Activated naive CD4-positive, alpha-beta T cell treated with anti-CD3 and anti-CD28 coated beads for 36 hours (primary cell): ENCODE data around the gene SNRNP27. TPM values are rescaled to one million over a fixed set of nuclear protein-coding genes. Genes with fewer than 3 reads are reported as not detected.
"Not testable (repeated sequence)": the region's sequence is repeated elsewhere in the genome, so short reads cannot be mapped to it uniquely, and the experiment has no call there.

ENCODE experiments used
- CTCF ChIA-PET: fragments of 350-600 bp; sonication (Branson Sonifier 250); formaldehyde crosslinking; loops from one replicate; lab custom pipeline; 2021; ENCODE audit warnings: antibody characterized with exemption; lab: Charles Lee
- DNase-seq: peaks from one replicate; pipeline ENCODE4 v3.0.0-alpha.2; 2020
- H3K27ac Mint-ChIP-seq: one replicate; pipeline ENCODE4 v1.8.0; 2021; ENCODE audit warnings: mild to moderate bottlenecking, mixed read lengths
- H3K27me3 Mint-ChIP-seq: one replicate; pipeline ENCODE4 v1.8.0; 2021; ENCODE audit warnings: low read depth, mixed read lengths
- H3K36me3 Mint-ChIP-seq: one replicate; pipeline ENCODE4 v1.8.0; 2021; ENCODE audit warnings: low read depth, mixed read lengths
- H3K4me1 Mint-ChIP-seq: one replicate; pipeline ENCODE4 v1.8.0; 2021; ENCODE audit warnings: low read depth, mixed read lengths
- H3K4me3 Mint-ChIP-seq: one replicate; pipeline ENCODE4 v1.8.0; 2021; ENCODE audit warnings: mild to moderate bottlenecking, moderate library complexity, mixed read lengths
- H3K9me3 Mint-ChIP-seq: one replicate; pipeline ENCODE4 v1.8.0; 2021; ENCODE audit warnings: mixed read lengths
- intact Hi-C: fragments of 100-400 bp; cut with micrococcal nuclease; formaldehyde crosslinking; loops from one replicate; pipeline ENCODE4 v1.15.1; 2023
- total RNA-seq, 2 experiments: library from RNA; stranded (reverse); gene quantifications; one replicate each; pipeline ENCODE4 v1.2.3, GENCODE V29; 2021

Gene SNRNP27
- total RNA-seq, 2 experiments from 2014 or later, result 56.7 to 64.6 TPM

- peak overlapping the region; percentile 98 for H3K4me3 Mint-ChIP-seq
- DNase-seq, result peak; percentile 11
- H3K27me3 Mint-ChIP-seq, H3K9me3 Mint-ChIP-seq: not testable (repeated sequence)
- CTCF ChIA-PET, result interaction anchor here (1.0 to 3.0 kb wide), 4 partner anchors 10 to 168 kb away, joined by 3 to 14 read pairs (median 4); no protein-coding TSS in a partner anchor
- H3K27ac Mint-ChIP-seq, result peak overlapping the region; percentile 97
- H3K36me3 Mint-ChIP-seq, result peaks cover 12% of the 10 kb centered on the region
- H3K4me1 Mint-ChIP-seq, result peaks cover 37% of the 10 kb centered on the region
- intact Hi-C loops, result loop anchor here (1.0 to 5.0 kb wide), 6 partner anchors 21 to 354 kb away; partner anchors contain the start of genes AAK1, ANXA4, C2orf42 and GMCL1
Measured at GRCh38 chr2:69892838-69893424, 825 bp upstream of the SNRNP27 start.

GRCh38 chr2:69894737-69895136 is 981 bp downstream of the SNRNP27 start:
- intact Hi-C loops, result loop anchor here (5.0 kb wide), 3 partner anchors 152 to 353 kb away; partner anchors contain the start of genes AAK1, ANXA4 and TIA1
- peaks cover 19% of the 10 kb centered on the region for H3K36me3 Mint-ChIP-seq
- H3K4me1 Mint-ChIP-seq, result peaks cover 45% of the 10 kb centered on the region
- H3K27me3 Mint-ChIP-seq, H3K9me3 Mint-ChIP-seq, DNase-seq: not testable (repeated sequence)
- H3K27ac Mint-ChIP-seq, result peak overlapping the region; percentile 97
- CTCF ChIA-PET, result interaction anchor here (0.6 to 3.0 kb wide), 3 partner anchors 18 to 170 kb away, joined by 3 to 14 read pairs (median 4); no protein-coding TSS in a partner anchor
- H3K4me3 Mint-ChIP-seq, result peak overlapping the region; percentile 98

GRCh38 chr2:69902213-69902922 is 8.6 kb downstream of the SNRNP27 start:
- intact Hi-C loops, result no loop called here
- DNase-seq, result peak; percentile 24
- Mint-ChIP-seq H3K4me1 (peaks cover 47% of the 10 kb centered on the region), H3K27me3 (no peaks in the 10 kb centered on the region), H3K4me3 (peak overlapping the region; percentile 81), H3K27ac (peak overlapping the region; percentile 82), H3K9me3 (no peaks in the 10 kb centered on the region), H3K36me3 (peaks cover 33% of the 10 kb centered on the region)
- CTCF ChIA-PET, result interaction anchor here (0.7 to 1.5 kb wide), 7 partner anchors 10 to 401 kb away, joined by 3 to 8 read pairs (median 3); no protein-coding TSS in a partner anchor

GRCh38 chr2:69907216-69907615 is 13.5 kb downstream of the SNRNP27 start:
- H3K9me3 Mint-ChIP-seq, result no peaks in the 10 kb centered on the region
- DNase-seq, result no peak
- no peak overlapping the region for H3K27ac Mint-ChIP-seq
- CTCF ChIA-PET, result interaction anchor here (0.6 kb wide), 1 partner anchor 284 kb away, joined by 3 read pairs; the partner anchor contains the start of gene C2orf42
- intact Hi-C loops, result no loop called here
- no peak overlapping the region for H3K4me3 Mint-ChIP-seq
- H3K4me1 Mint-ChIP-seq, result peaks cover 18% of the 10 kb centered on the region
- peaks cover 10% of the 10 kb centered on the region for H3K36me3 Mint-ChIP-seq
- H3K27me3 Mint-ChIP-seq, result no peaks in the 10 kb centered on the region

- H3K36me3 Mint-ChIP-seq, result peaks cover under 1% of the 10 kb centered on the region
- no peaks in the 10 kb centered on the region for H3K27me3 Mint-ChIP-seq
- DNase-seq, result no peak
- H3K4me3 Mint-ChIP-seq, result no peak overlapping the region
- peak overlapping the region; percentile 41 for H3K27ac Mint-ChIP-seq
- peaks cover 24% of the 10 kb centered on the region for H3K4me1 Mint-ChIP-seq
- H3K9me3 Mint-ChIP-seq, result no peaks in the 10 kb centered on the region
- CTCF ChIA-PET, result interaction anchor here (0.5 to 6.7 kb wide), 25 partner anchors 8 to 390 kb away, joined by 3 to 80 read pairs (median 4); partner anchors contain the start of genes FAM136A and SNRNP27
- intact Hi-C loops, result loop anchor here (2.0 kb wide), 1 partner anchor 187 kb away; no protein-coding TSS in a partner anchor
Measured at GRCh38 chr2:69911985-69912563, 18.3 kb downstream of the SNRNP27 start.

- H3K27ac Mint-ChIP-seq, result peak overlapping the region; percentile 87
- CTCF ChIA-PET, result interaction anchor here (0.6 to 6.7 kb wide), 13 partner anchors 12 to 277 kb away, joined by 3 to 80 read pairs (median 6); no protein-coding TSS in a partner anchor
- intact Hi-C loops, result loop anchor here (1.0 kb wide), 11 partner anchors 21 to 387 kb away; partner anchors contain the start of genes AAK1, GMCL1, SNRNP27 and SNRPG
- no peaks in the 10 kb centered on the region for H3K9me3 Mint-ChIP-seq
- DNase-seq, result peak; percentile 100
- H3K36me3 Mint-ChIP-seq, result peaks cover 1% of the 10 kb centered on the region
- H3K4me1 Mint-ChIP-seq, result peaks cover 36% of the 10 kb centered on the region
- H3K27me3 Mint-ChIP-seq, result no peaks in the 10 kb centered on the region
- H3K4me3 Mint-ChIP-seq, result peak overlapping the region; percentile 83
Measured at GRCh38 chr2:69914164-69914949, 20.6 kb downstream of the SNRNP27 start.

- Mint-ChIP-seq H3K27me3 (no peaks in the 10 kb centered on the region), H3K4me3 (peak within 1 kb of the TSS; percentile 83), H3K4me1 (peaks cover 36% of the 10 kb centered on the region), H3K9me3 (no peaks in the 10 kb centered on the region), H3K36me3 (peaks cover 1% of the 10 kb centered on the region), H3K27ac (peak within 1 kb of the TSS; percentile 87)
- CTCF ChIA-PET, result interaction anchor here (0.7 to 6.7 kb wide), 9 partner anchors 19 to 226 kb away, joined by 3 to 80 read pairs (median 9); no protein-coding TSS in a partner anchor
- intact Hi-C loops, result loop anchor here (1.0 kb wide), 12 partner anchors 9 to 386 kb away; partner anchors contain the start of genes AAK1, GMCL1, SNRNP27 and SNRPG
- DNase-seq, result peak; percentile 34
Measured at GRCh38 chr2:69914950-69915945, 21.5 kb downstream of the SNRNP27 start, which contains the start of gene MXD1. TSS of gene MXD1 (plus strand) at chr2:69915109. CDS start at chr2:69915331, 222 bp downstream.

- H3K4me1 Mint-ChIP-seq, result peaks cover 36% of the 10 kb centered on the region
- peaks cover 1% of the 10 kb centered on the region for H3K36me3 Mint-ChIP-seq
- H3K9me3 Mint-ChIP-seq, result no peaks in the 10 kb centered on the region
- CTCF ChIA-PET, result interaction anchor here (0.6 to 6.7 kb wide), 4 partner anchors 99 to 226 kb away, joined by 3 to 80 read pairs (median 25); no protein-coding TSS in a partner anchor
- intact Hi-C loops, result no loop called here
- no peak overlapping the region for H3K27ac Mint-ChIP-seq
- DNase-seq, result no peak
- peak overlapping the region; percentile 71 for H3K4me3 Mint-ChIP-seq
- H3K27me3 Mint-ChIP-seq, result no peaks in the 10 kb centered on the region
Measured at GRCh38 chr2:69916106-69916505, 22.4 kb downstream of the SNRNP27 start.

GRCh38 chr2:69917852-69918251 is 24.1 kb downstream of the SNRNP27 start:
- DNase-seq, result no peak
- CTCF ChIA-PET, result interaction anchor here (0.6 kb wide), 1 partner anchor 151 kb away, joined by 3 read pairs; no protein-coding TSS in a partner anchor
- Mint-ChIP-seq H3K36me3 (peaks cover 3% of the 10 kb centered on the region), H3K4me3 (no peak overlapping the region), H3K27me3 (no peaks in the 10 kb centered on the region), H3K4me1 (peaks cover 32% of the 10 kb centered on the region), H3K9me3 (no peaks in the 10 kb centered on the region), H3K27ac (no peak overlapping the region)
- intact Hi-C loops, result no loop called here

- H3K4me1 Mint-ChIP-seq, result peaks cover 32% of the 10 kb centered on the region
- H3K36me3 Mint-ChIP-seq, result peaks cover 3% of the 10 kb centered on the region
- H3K4me3 Mint-ChIP-seq, result no peak overlapping the region
- no peaks in the 10 kb centered on the region for H3K27me3 Mint-ChIP-seq
- no peak for DNase-seq
- intact Hi-C loops, result no loop called here
- CTCF ChIA-PET, result interaction anchor here (0.6 kb wide), 1 partner anchor 150 kb away, joined by 3 read pairs; no protein-coding TSS in a partner anchor
- H3K9me3 Mint-ChIP-seq, result no peaks in the 10 kb centered on the region
- H3K27ac Mint-ChIP-seq, result no peak overlapping the region
Measured at GRCh38 chr2:69918401-69918800, 24.6 kb downstream of the SNRNP27 start.
